Upper lobe of left lung (tissue), 6 donors: ENCODE data around the gene FNDC3B. TPM values are rescaled to one million over a fixed set of nuclear protein-coding genes. Genes with fewer than 3 reads are reported as not detected.

Source experiments
- ATAC-seq, 2 donors: fragments of 200-7000 bp; cut with Tn5 transposase; one replicate each; pipeline ENCODE4 v1.9.1; 2022; ENCODE audit warnings: mild to moderate bottlenecking in 2 of 2, moderate library complexity in 2 of 2; ENCODE audit not compliant: low FRiP score in 2 of 2
- DNase-seq, 2 donors: peaks; one replicate each; pipeline ENCODE4 v3.0.0-alpha.2; 2019 to 2020
- H3K27ac ChIP-seq, 4 donors: fragments of 200-600 bp; sonication (generic); one replicate each; pipeline ENCODE4 v1.5.1; 2016 to 2019
- H3K27me3 ChIP-seq, 4 donors: fragments of 200-600 bp; sonication (generic); one replicate each; pipeline ENCODE4 v1.5.1; 2017 to 2019
- H3K36me3 ChIP-seq, 4 donors: fragments of 200-600 bp; sonication (generic); one replicate each; pipeline ENCODE4 v1.5.1; 2016 to 2019
- H3K4me1 ChIP-seq, 4 donors: fragments of 200-600 bp; sonication (generic); one replicate each; pipeline ENCODE4 v1.5.1; 2018 to 2019
- H3K4me3 ChIP-seq, 4 donors: fragments of 200-600 bp; sonication (generic); one replicate each; pipeline ENCODE4 v1.5.1; 2017 to 2019; ENCODE audit warnings: mild to moderate bottlenecking in 2 of 4, moderate library complexity in 1 of 4
- H3K9me3 ChIP-seq, 4 donors: fragments of 200-600 bp; sonication (generic); one replicate each; pipeline ENCODE4 v1.5.1; 2018 to 2019
- EP300 ChIP-seq, 4 donors: sonication (generic); formaldehyde crosslinking; IDR thresholded peaks; one replicate each; pipeline ENCODE4 v1.5.1; 2017; ENCODE audit warnings: antibody characterized with exemption in 4 of 4, control low read depth in 2 of 4
- POLR2A ChIP-seq, 4 donors: fragments of 450-650 bp; IDR thresholded peaks; one replicate each; pipeline ENCODE4 v1.5.1; 2016 to 2017; ENCODE audit warnings: antibody characterized with exemption in 4 of 4, mild to moderate bottlenecking in 2 of 4
- POLR2AphosphoS5 ChIP-seq, 2 donors: sonication (generic); formaldehyde crosslinking; IDR thresholded peaks; one replicate each; pipeline ENCODE4 v1.5.1; 2017; ENCODE audit warnings: antibody characterized with exemption in 2 of 2
- WGBS, 2 donors: methylation state at CpG; one replicate each; pipeline ENCODE4 v1.1.5; 2017 to 2018; 5-methylcytosine and 5-hydroxymethylcytosine counted together
- total RNA-seq, 6 donors: library from RNA; depleted of rRNA in 4 of 6; stranded (reverse); fragments of >200 nt in 4 of 6; gene quantifications; one replicate each; pipeline versions ENCODE4 v1.1.0 to v1.2.1, GENCODE V29; 2016 to 2021
- TF ChIP-seq, protein P1 (sequence below), 6 experiments: fragments of 450-650 bp in 4 of 6; fragments of 200-600 bp in 2 of 6; sonication (generic) in 2 of 6; IDR thresholded peaks; one replicate each; pipeline ENCODE4 v1.5.1; 2016 to 2019; ENCODE audit warnings: antibody characterized with exemption in 6 of 6
- donor health status: DM: no; HTN: no; CAD: no; lungs with moderate emphysema.
- donor health status: DM: no; HTN: yes; CAD: no; lungs with severe emphysema.

The FNDC3B gene
- total RNA-seq, 6 donors from 2014 or later, result 73.3 to 167 (median 119) TPM

DNA sequence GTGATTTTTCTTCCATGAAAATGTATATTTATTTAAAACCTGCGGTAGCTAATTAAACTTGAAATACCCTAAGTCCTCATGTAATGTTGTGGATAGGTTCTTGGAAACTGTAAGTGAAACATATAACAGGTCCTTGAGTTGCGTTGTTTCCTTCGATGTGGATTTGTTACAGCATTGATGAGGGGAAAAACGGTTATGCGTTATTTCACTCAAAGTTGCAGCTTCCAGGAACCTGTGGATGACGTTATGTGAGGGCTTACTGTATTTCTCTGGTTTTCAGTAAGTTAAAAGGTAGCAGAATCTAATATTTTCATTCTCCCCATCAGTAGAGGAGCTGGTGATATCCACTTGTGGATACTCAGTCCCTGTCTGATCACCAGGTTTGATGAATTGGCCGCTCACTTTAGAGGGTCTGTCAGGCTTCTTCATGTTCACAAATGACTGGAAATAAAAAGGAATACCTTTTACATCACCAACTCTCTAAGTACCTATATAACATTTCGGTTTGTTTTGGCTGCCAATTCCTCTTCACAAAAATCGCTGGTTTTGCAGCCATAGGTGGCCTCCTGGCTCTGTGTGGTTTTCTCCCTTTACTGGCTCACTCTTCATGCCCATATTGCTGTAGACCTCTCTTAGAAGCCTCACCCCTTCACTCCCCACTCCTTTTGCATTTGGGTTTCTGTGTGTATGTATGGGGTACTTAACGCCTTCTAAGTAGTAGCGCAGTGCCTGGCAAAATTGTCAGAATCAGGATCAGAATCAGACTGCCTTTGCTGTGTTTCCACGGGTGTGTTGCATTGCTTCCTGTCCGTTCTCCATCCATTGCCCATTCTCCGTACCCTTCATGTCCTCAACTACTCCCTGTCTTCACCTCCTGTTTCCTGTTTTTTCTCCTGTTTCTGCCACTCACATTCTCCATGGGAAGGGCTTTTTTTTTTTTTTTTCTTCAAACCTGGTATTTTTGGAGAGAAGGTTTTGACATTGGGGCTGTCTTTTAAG, 112.6 kb downstream of the FNDC3B start:
- Histone ChIP-seq H3K4me3 (no peak overlapping the region), H3K27ac (peak overlapping the region; percentile 0 to 87 (median 81)), H3K36me3 (no peaks in the 10 kb centered on the region), H3K4me1 (peaks cover 38 to 56% (median 51%) of the 10 kb centered on the region in 4 donors), H3K27me3 (no peaks in the 10 kb centered on the region), H3K9me3 (no peaks in the 10 kb centered on the region)
- DNase-seq, result no peak
- TF ChIP-seq POLR2AphosphoS5 (IDR thresholded peaks at IDR 0.05) (no peak), EP300 (IDR thresholded peaks at IDR 0.05) (no peak), POLR2A (IDR thresholded peaks at IDR 0.05) (no peak)
- TF ChIP-seq, protein P1, sequence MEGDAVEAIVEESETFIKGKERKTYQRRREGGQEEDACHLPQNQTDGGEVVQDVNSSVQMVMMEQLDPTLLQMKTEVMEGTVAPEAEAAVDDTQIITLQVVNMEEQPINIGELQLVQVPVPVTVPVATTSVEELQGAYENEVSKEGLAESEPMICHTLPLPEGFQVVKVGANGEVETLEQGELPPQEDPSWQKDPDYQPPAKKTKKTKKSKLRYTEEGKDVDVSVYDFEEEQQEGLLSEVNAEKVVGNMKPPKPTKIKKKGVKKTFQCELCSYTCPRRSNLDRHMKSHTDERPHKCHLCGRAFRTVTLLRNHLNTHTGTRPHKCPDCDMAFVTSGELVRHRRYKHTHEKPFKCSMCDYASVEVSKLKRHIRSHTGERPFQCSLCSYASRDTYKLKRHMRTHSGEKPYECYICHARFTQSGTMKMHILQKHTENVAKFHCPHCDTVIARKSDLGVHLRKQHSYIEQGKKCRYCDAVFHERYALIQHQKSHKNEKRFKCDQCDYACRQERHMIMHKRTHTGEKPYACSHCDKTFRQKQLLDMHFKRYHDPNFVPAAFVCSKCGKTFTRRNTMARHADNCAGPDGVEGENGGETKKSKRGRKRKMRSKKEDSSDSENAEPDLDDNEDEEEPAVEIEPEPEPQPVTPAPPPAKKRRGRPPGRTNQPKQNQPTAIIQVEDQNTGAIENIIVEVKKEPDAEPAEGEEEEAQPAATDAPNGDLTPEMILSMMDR (IDR thresholded peaks at IDR 0.05), result no peak
- no peak for ATAC-seq
- WGBS, 2 donors, result 78 to 80% methylated on average over 14 of the region's 14 CpGs

DNA sequence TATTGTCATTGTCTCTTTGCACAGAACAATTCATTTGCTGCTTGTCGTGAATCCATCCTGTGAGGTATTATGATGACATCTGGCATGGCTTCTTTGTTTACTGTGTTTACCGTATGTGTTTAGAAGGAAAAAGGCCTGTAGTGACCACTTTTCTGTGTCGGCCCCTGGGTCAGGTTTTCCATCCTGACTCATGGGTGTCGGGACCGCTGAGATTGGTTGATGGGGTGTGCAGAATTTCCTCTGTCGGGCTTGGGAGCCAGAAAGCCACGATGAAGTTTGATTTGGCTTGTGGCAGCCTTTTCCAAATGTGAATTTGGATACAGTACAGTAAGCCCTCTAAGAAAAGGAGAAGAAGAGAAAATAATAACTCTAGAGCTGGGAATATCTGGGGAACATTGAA, 113.5 kb downstream of the FNDC3B start:
- H3K36me3 ChIP-seq, result no peaks in the 10 kb centered on the region
- no peaks in the 10 kb centered on the region for H3K27me3 ChIP-seq
- no peak for DNase-seq
- TF ChIP-seq, protein P1 (IDR thresholded peaks at IDR 0.05), result no peak
- TF ChIP-seq EP300 (IDR thresholded peaks at IDR 0.05), result no peak
- ATAC-seq, result peak in 1 of 2 donors; percentile 75
- H3K4me3 ChIP-seq, result no peak overlapping the region
- no peaks in the 10 kb centered on the region for H3K9me3 ChIP-seq
- peaks cover 38 to 60% (median 51%) of the 10 kb centered on the region in 4 donors for H3K4me1 ChIP-seq
- peak overlapping the region; percentile 75 to 87 (median 86) for H3K27ac ChIP-seq
- WGBS, 2 donors, result 31 to 36% methylated on average over 7 of the region's 7 CpGs

DNA sequence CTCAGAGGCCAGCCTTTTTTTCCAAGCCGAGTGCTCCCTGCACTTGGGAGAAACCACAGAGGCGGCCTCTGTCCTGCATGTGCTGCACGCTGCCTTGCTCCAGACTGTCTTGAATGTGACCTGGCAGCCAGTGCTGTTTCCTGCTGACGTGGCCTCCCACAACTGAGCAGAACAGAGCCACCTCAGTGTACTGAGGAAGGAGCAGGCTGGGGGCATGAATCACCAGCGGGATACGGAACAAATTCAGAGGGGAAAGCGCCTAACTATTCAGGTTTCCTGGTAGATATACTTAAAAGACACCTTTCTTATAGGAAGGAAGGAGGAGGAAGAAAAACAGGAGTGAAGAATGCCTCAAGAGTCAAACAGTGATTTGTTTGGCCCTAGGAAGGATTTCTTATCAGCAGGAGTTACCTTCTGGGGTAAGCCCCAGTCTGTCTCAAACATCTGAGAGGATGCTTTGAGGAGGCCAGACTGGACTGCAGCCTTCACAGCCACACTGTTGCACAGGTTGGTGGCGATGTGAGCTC, 114.0 kb downstream of the FNDC3B start:
- H3K4me1 ChIP-seq, result peaks cover 38 to 60% (median 51%) of the 10 kb centered on the region in 4 donors
- TF ChIP-seq POLR2A (IDR thresholded peaks at IDR 0.05), result peak in 2 of 4 donors; percentile 45 to 66
- peak; percentile 87 to 92 for TF ChIP-seq POLR2AphosphoS5 (IDR thresholded peaks at IDR 0.05)
- TF ChIP-seq, protein P1 (IDR thresholded peaks at IDR 0.05), result no peak
- peak in 2 of 4 donors; percentile 2 to 93 for TF ChIP-seq EP300 (IDR thresholded peaks at IDR 0.05)
- DNase-seq (peak in 1 of 2 donors; percentile 98), ATAC-seq (peak; percentile 97 to 98)
- H3K27ac ChIP-seq, result peak overlapping the region; percentile 75 to 87 (median 86)
- no peaks in the 10 kb centered on the region for H3K36me3 ChIP-seq
- no peaks in the 10 kb centered on the region for H3K9me3 ChIP-seq
- no peak overlapping the region for H3K4me3 ChIP-seq
- H3K27me3 ChIP-seq, result no peaks in the 10 kb centered on the region
- WGBS, 2 donors, result 12 to 14% methylated on average over 7 to 8 of the region's 8 CpGs

DNA sequence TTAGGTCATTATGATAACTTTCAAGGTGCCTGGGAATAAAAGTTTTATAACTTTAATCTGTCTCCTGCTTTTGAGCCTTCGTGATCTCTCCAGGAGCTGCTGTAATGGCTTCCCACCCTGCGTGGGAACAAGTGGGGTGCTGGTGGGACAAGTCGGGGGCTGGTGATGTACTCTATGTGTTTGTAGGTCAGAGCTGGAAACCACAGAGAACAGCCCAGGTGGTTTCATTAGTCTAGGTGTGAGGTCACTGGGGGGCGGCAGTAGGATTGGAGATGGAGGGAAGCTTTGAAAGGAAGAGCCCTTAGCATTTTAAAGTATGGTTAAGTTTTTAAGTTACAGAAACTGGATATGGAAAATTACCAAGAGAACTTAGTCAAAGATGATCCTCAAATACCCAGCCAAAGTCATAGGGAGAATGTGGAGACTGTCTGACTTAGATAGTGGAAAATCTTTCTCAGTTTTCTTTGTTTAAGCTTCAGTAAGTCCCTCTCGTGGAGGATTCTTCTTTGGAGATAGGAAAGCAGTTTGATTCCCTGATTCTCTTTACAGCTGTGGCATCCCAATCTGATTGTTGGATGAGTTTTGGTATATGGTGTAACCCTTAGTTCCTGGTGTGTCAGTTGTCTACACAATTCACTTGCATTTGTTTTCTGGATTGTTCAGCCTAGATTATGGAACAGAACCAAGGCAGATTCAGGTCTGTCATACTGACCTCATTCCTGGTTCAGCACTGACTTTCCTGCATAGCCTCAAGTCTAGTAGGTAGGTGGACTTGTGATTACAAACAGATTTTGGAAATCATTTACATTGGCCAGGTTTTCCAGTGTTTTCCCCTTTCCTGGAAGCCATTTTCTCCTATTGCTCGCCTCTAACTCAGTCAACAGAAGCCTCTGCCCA, 115.6 kb downstream of the FNDC3B start:
- H3K4me3 ChIP-seq, result no peak overlapping the region
- peaks cover 50 to 60% (median 54%) of the 10 kb centered on the region in 4 donors for H3K4me1 ChIP-seq
- ATAC-seq (no peak), DNase-seq (no peak)
- H3K27ac ChIP-seq, result peak overlapping the region; percentile 2 to 87 (median 81)
- H3K9me3 ChIP-seq, result no peaks in the 10 kb centered on the region
- H3K36me3 ChIP-seq, result no peaks in the 10 kb centered on the region
- no peaks in the 10 kb centered on the region for H3K27me3 ChIP-seq
- TF ChIP-seq, protein P1 (IDR thresholded peaks at IDR 0.05), result no peak
- no peak for TF ChIP-seq POLR2A (IDR thresholded peaks at IDR 0.05)
- TF ChIP-seq EP300 (IDR thresholded peaks at IDR 0.05), result no peak
- TF ChIP-seq POLR2AphosphoS5 (IDR thresholded peaks at IDR 0.05), result no peak
- 89 to 92% methylated on average over 6 of the region's 6 CpGs for WGBS, 2 donors
